Lower leg skin (tissue), 3 donors: Measurements from ENCODE around the gene GLP2R.

Source experiments
- CTCF ChIP-seq, 3 donors: fragments of 450-650 bp; IDR thresholded peaks; one replicate each; pipeline ENCODE4 v1.5.1; 2016; ENCODE audit warnings: antibody characterized with exemption in 3 of 3, mild to moderate bottlenecking in 3 of 3, moderate library complexity in 2 of 3
- POLR2A ChIP-seq, 2 donors: fragments of 450-650 bp; IDR thresholded peaks; one replicate each; pipeline ENCODE4 v1.6.1; 2016 to 2017; ENCODE audit warnings: antibody characterized with exemption in 2 of 2, mild to moderate bottlenecking in 1 of 2, moderate library complexity in 1 of 2

GRCh38 chr17:9810100-9810949, 15.4 kb upstream of the GLP2R start:
- TF ChIP-seq CTCF (IDR thresholded peaks at IDR 0.05): no peak
- no peak for TF ChIP-seq POLR2A (IDR thresholded peaks at IDR 0.05)
